OCI-LY3 (cell line): ENCODE measurements around the gene RAB34.

ENCODE experiments used
- CTCF ChIP-seq: fragments of 200-600, 300-600 bp; sonication (generic); IDR thresholded peaks from 2 replicates; pipeline ENCODE4 v1.5.1; 2014; ENCODE audit warnings: antibody characterized with exemption, low read length, low read depth
- EZH2phosphoT487 ChIP-seq: fragments of 200-600 bp; shearing (Covaris generic); IDR thresholded peaks from 2 replicates; pipeline ENCODE4 v1.6.1; 2018; ENCODE audit warnings: antibody characterized with exemption, mixed run types, low read depth

- TF ChIP-seq CTCF: no peak
- TF ChIP-seq EZH2phosphoT487: no peak
Observed at GRCh38 chr17:28723159-28723835, 5.6 kb upstream of the RAB34 start.
